ENCODE measurements around the gene VEGFB.

VEGFB gene, protein sequence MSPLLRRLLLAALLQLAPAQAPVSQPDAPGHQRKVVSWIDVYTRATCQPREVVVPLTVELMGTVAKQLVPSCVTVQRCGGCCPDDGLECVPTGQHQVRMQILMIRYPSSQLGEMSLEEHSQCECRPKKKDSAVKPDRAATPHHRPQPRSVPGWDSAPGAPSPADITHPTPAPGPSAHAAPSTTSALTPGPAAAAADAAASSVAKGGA

DNA sequence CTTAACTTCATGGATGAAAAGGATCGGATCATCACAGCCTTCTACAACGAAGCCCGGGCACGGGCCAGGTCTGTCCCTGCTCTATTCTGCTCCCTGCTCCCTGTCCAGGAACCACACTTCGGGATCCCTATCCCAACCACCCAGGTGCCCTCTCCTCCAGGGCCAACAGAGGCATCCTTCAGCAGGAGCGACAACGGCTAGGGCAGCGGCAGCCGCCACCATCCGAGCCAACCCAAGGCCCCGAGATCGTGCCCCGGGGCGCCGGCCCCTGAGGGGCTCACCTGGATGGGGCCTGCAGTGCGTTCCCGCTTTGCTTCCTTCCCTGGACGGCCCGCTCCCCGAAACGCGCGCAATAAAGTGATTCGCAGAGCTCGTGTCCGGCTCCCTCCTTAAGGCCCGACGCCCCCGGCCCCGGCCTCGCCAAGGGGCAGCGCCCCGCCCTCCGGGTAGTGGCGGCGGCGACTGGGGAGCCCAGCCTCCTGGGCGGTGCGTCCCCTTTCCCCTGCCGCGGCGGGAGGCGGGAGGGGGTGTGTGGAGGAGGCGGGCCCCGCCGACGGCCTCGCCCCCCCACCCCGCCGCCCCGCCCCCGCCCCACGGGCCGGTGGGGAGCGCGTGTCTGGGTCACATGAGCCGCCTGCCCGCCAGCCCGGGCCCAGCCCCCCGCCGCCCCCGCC, at the start of gene VEGFB:
Gene VEGFB, plus strand, starts transcription at position 672 of the 674 bp plus-strand sequence. CDS start 250 bp downstream, outside the sequence.
- H3K27me3 ChIP-seq (ENCODE audit: control insufficient read depth in 5 of 5, insufficient read depth in 4 of 5, low read length in 5 of 5): no peaks in the 10 kb centered on the region
- peak within 1 kb of the TSS; percentile 69 for H3K27ac ChIP-seq (ENCODE audit: low read depth, low read length)
- peaks cover 8 to 58% (median 48%) of the 10 kb centered on the region in 5 donors for H3K4me1 ChIP-seq (ENCODE audit: control insufficient read depth in 5 of 5, insufficient read depth in 5 of 5, low read length in 5 of 5)
- no peaks in the 10 kb centered on the region for H3K9me3 ChIP-seq (ENCODE audit: control insufficient read depth in 5 of 5, low read length in 5 of 5)
- H3K36me3 ChIP-seq (ENCODE audit: control insufficient read depth in 5 of 5, insufficient read depth in 5 of 5, low read length in 5 of 5): peaks cover 0 to 27% (median 21%) of the 10 kb centered on the region in 5 donors
- H3K4me3 ChIP-seq (ENCODE audit: low read depth in 1 of 5, low read length in 5 of 5): peak within 1 kb of the TSS; percentile 65 to 89 (median 76)
- peak within 1 kb of the TSS in 4 of 5 donors; percentile 53 to 80 (median 72) for H3K9ac ChIP-seq (ENCODE audit: low read length in 5 of 5)

DNA sequence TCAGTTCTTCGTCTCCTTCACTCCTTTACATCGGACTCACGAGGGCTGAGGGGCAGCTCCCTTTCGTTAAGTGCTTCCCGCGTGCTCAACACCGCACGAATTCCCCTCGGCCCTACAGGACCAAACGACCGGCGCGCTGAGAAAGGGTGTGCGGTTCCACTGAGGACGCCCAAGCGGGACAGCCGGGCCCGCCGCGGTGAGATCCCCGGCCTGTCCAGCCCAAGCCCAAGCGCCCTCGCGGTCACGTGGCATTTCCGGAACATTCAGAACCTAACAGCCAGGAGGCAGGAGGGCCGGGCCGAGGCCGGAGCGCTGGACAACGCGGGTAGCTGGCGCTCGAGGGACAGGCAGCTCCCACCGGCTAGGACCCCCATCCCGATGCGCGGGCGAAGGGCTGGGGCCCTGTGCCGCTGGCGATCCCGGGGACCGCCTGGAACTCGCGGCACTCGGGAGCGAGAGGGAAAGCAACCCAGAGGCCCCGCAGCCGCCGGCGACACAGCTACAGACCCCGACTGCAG, 49.1 kb upstream of the VEGFB start:
- Histone ChIP-seq H3K9ac (ENCODE audit: low read length in 5 of 5) (peak overlapping the region; percentile 80 to 92 (median 88)), H3K4me3 (ENCODE audit: low read depth in 1 of 5, low read length in 5 of 5) (peak overlapping the region; percentile 65 to 85 (median 77)), H3K4me1 (ENCODE audit: control insufficient read depth in 5 of 5, insufficient read depth in 5 of 5, low read length in 5 of 5) (peaks cover 8 to 47% (median 38%) of the 10 kb centered on the region in 5 donors), H3K27me3 (ENCODE audit: control insufficient read depth in 5 of 5, insufficient read depth in 4 of 5, low read length in 5 of 5) (peaks cover 0 to 2% (median 0%) of the 10 kb centered on the region in 5 donors), H3K27ac (ENCODE audit: low read depth, low read length) (no peak overlapping the region), H3K36me3 (ENCODE audit: control insufficient read depth in 5 of 5, insufficient read depth in 5 of 5, low read length in 5 of 5) (peaks cover 0 to 4% (median 0%) of the 10 kb centered on the region in 5 donors), H3K9me3 (ENCODE audit: control insufficient read depth in 5 of 5, low read length in 5 of 5) (no peaks in the 10 kb centered on the region)

DNA sequence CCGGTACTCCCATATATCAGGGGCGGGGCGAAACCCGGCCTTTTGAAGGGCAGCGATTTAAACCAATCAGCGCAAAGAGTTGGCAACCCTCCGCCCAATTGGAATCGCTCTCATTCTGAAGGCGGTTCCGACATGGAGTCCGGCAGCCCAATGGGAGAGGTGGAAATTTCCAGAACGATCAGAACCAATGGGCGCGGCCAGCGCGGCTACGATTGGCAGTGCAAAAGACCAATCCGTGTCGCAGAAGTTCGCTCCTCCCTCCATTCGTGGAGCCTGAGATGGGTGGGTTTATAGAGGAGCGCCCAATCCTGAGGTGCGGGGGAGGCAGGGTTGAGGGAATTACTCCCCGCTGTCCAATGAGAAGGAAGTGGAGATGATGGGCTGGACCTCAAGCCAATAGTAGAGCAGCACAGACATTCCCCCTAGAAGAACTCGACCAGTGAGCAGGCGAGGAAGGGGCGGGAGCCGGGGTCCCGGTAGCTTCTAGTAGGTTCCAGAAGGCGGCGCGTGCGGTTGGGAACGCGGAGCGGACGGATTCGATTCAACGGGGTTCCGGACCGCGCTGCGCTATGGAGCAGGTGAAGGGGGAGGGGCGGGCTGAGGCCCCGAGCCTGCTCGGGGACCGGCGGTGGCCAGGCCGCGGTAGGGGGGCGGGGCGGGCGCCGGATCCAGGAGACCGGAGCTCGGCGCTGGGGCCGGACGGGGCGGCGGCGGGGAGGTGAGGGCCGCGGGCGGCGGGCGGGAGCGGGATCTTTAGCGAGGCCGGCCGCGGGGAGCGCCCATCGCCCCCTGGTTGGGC, 48.5 kb upstream of the VEGFB start, which contains the start of gene STIP1:
Gene STIP1, plus strand, starts transcription at position 479 of the 799 bp plus-strand sequence. Its CDS starts 91 bp downstream, at position 570.
- H3K36me3 ChIP-seq (ENCODE audit: control insufficient read depth in 5 of 5, insufficient read depth in 5 of 5, low read length in 5 of 5): peaks cover 0 to 4% (median 0%) of the 10 kb centered on the region in 5 donors
- H3K27me3 ChIP-seq (ENCODE audit: control insufficient read depth in 5 of 5, insufficient read depth in 4 of 5, low read length in 5 of 5): peaks cover 0 to 2% (median 0%) of the 10 kb centered on the region in 5 donors
- peaks cover 8 to 42% (median 36%) of the 10 kb centered on the region in 5 donors for H3K4me1 ChIP-seq (ENCODE audit: control insufficient read depth in 5 of 5, insufficient read depth in 5 of 5, low read length in 5 of 5)
- no peaks in the 10 kb centered on the region for H3K9me3 ChIP-seq (ENCODE audit: control insufficient read depth in 5 of 5, low read length in 5 of 5)
- H3K9ac ChIP-seq (ENCODE audit: low read length in 5 of 5): peak within 1 kb of the TSS; percentile 80 to 92 (median 88)
- peak within 1 kb of the TSS; percentile 65 to 85 (median 77) for H3K4me3 ChIP-seq (ENCODE audit: low read depth in 1 of 5, low read length in 5 of 5)
- H3K27ac ChIP-seq (ENCODE audit: low read depth, low read length): no peak within 1 kb of the TSS

DNA sequence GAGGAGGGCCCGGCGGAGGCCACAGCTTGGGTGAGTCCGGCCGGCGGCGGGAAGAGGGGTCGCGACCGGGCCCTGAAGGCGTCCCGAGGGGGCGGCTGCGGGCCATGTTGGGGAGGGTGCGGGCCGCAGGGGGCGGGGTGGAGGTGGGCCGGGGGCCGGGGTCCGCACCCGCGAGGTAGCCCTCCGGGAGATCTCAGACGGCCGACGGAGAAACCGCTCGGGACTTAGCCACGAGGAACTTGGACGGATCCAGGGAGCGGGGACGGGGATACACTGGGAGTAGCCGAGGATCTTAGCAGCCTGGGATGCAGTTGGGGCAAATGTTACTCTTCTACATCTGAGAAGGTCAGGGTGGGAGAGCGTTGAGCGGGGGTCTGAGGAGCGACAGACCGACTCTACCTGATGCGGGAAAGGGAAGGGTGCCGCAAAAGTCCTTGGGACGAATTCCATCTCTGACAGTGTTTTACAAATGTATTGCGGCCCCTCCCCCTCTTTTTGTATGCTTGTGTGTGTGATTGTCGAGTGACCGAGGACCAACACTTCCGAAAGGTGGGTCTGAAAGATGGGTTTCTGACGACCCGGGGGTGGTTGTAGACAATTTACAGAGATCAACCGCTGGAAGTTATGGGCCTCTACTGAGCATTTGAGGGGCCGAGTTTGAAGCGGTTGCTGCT, 47.8 kb upstream of the VEGFB start:
- Histone ChIP-seq H3K9ac (ENCODE audit: low read length in 5 of 5) (peak overlapping the region in 1 of 5 donors; percentile 24), H3K27ac (ENCODE audit: low read depth, low read length) (no peak overlapping the region), H3K4me3 (ENCODE audit: low read depth in 1 of 5, low read length in 5 of 5) (no peak overlapping the region), H3K4me1 (ENCODE audit: control insufficient read depth in 5 of 5, insufficient read depth in 5 of 5, low read length in 5 of 5) (peaks cover 6 to 35% (median 28%) of the 10 kb centered on the region in 5 donors), H3K9me3 (ENCODE audit: control insufficient read depth in 5 of 5, low read length in 5 of 5) (no peaks in the 10 kb centered on the region), H3K27me3 (ENCODE audit: control insufficient read depth in 5 of 5, insufficient read depth in 4 of 5, low read length in 5 of 5) (peaks cover 0 to 2% (median 0%) of the 10 kb centered on the region in 5 donors), H3K36me3 (ENCODE audit: control insufficient read depth in 5 of 5, insufficient read depth in 5 of 5, low read length in 5 of 5) (peaks cover 0 to 4% (median 0%) of the 10 kb centered on the region in 5 donors)

DNA sequence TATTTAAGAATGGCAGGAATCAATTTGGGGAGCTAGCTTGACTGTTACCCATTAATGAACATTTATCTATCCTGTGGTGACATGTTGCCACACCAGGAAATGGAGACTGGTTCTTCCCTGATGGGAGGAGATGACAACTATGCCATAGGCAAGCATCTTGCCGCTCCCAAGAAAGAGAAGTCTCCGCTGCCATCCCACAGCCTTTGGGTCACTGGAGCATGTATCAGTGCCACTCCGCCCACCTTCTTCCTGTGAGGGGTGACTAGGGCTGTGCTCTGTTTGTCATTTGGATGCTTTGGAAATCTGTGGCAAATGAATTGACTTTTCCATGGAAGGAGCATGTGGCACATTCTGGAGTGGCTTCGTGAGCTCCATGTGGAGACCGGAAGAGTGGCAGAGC, 42.0 kb upstream of the VEGFB start:
- no peaks in the 10 kb centered on the region for H3K9me3 ChIP-seq (ENCODE audit: control insufficient read depth in 5 of 5, low read length in 5 of 5)
- no peaks in the 10 kb centered on the region for H3K27me3 ChIP-seq (ENCODE audit: control insufficient read depth in 5 of 5, insufficient read depth in 4 of 5, low read length in 5 of 5)
- H3K9ac ChIP-seq (ENCODE audit: low read length in 5 of 5): no peak overlapping the region
- H3K4me1 ChIP-seq (ENCODE audit: control insufficient read depth in 5 of 5, insufficient read depth in 5 of 5, low read length in 5 of 5): peaks cover 0 to 7% (median 7%) of the 10 kb centered on the region in 5 donors
- no peak overlapping the region for H3K27ac ChIP-seq (ENCODE audit: low read depth, low read length)
- H3K4me3 ChIP-seq (ENCODE audit: low read depth in 1 of 5, low read length in 5 of 5): no peak overlapping the region
- H3K36me3 ChIP-seq (ENCODE audit: control insufficient read depth in 5 of 5, insufficient read depth in 5 of 5, low read length in 5 of 5): peaks cover 16 to 56% (median 51%) of the 10 kb centered on the region in 5 donors

DNA sequence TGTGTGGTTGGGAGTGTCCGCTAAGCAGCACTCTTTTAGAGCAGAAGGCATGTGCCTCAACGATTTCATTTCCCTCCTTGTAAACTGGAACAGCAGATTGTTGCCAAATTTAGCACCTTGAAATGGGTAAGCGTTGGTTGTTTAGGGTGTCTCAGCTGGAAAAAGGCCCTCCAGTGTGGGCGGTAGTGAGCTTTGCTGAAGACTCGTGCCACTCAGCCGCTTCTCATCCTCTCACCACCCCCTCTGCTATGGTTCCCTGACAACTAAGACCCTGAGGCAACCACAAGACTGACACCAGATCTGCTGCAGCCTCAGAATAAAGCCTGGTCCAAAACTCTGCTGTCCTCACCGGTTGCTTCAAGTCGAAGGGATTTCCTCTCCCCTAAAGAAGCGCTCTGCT, 37.8 kb upstream of the VEGFB start:
- Histone ChIP-seq H3K27me3 (ENCODE audit: control insufficient read depth in 5 of 5, insufficient read depth in 4 of 5, low read length in 5 of 5) (no peaks in the 10 kb centered on the region), H3K27ac (ENCODE audit: low read depth, low read length) (no peak overlapping the region), H3K4me1 (ENCODE audit: control insufficient read depth in 5 of 5, insufficient read depth in 5 of 5, low read length in 5 of 5) (no peaks in the 10 kb centered on the region), H3K36me3 (ENCODE audit: control insufficient read depth in 5 of 5, insufficient read depth in 5 of 5, low read length in 5 of 5) (peaks cover 18 to 90% (median 82%) of the 10 kb centered on the region in 5 donors), H3K9ac (ENCODE audit: low read length in 5 of 5) (no peak overlapping the region), H3K4me3 (ENCODE audit: low read depth in 1 of 5, low read length in 5 of 5) (no peak overlapping the region), H3K9me3 (ENCODE audit: control insufficient read depth in 5 of 5, low read length in 5 of 5) (no peaks in the 10 kb centered on the region)

DNA sequence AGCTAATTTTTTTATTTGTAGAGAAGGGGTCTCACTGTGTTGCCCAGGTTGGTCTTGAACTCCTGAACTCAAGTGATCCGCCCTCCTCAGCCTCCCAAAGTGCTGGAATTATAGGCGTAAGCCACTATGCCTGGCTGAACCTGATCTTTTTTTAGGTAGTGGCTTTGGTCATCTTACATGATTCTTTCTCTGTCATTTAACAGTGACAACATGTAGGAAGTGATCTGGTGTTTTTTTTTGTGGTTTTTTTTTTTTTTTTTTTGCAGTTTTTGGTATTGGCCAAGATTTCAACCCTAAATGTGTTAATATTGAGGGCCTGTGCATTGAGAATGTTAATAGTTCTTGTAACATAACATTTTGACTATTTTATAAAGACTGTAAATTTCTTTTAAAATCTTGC, 35.9 kb upstream of the VEGFB start:
- no peaks in the 10 kb centered on the region for H3K9me3 ChIP-seq (ENCODE audit: control insufficient read depth in 5 of 5, low read length in 5 of 5)
- H3K4me1 ChIP-seq (ENCODE audit: control insufficient read depth in 5 of 5, insufficient read depth in 5 of 5, low read length in 5 of 5): no peaks in the 10 kb centered on the region
- H3K36me3 ChIP-seq (ENCODE audit: control insufficient read depth in 5 of 5, insufficient read depth in 5 of 5, low read length in 5 of 5): peaks cover 21 to 94% (median 87%) of the 10 kb centered on the region in 5 donors
- no peak overlapping the region for H3K9ac ChIP-seq (ENCODE audit: low read length in 5 of 5)
- no peaks in the 10 kb centered on the region for H3K27me3 ChIP-seq (ENCODE audit: control insufficient read depth in 5 of 5, insufficient read depth in 4 of 5, low read length in 5 of 5)
- no peak overlapping the region for H3K27ac ChIP-seq (ENCODE audit: low read depth, low read length)
- no peak overlapping the region for H3K4me3 ChIP-seq (ENCODE audit: low read depth in 1 of 5, low read length in 5 of 5)

DNA sequence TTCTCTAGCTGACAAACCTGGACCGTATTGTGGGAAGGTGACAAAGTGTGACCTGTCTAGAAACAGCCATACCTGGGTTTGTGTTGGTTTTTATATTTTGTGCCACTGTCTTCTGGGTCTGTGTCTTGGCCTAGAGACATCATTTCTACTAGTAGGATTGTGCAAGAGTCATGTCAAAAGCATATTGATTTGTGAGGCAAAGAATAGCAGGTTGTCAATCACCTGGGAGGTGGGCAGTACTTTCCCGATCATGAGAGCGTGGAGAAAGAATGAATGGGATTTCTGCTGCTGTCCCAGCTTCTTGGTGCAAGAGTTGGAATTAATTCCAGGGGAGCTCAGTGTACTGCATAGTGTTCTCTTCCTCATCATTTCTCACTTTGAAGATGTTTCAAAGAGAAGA, 32.8 kb upstream of the VEGFB start:
- no peak overlapping the region for H3K9ac ChIP-seq (ENCODE audit: low read length in 5 of 5)
- peaks cover 10 to 80% (median 67%) of the 10 kb centered on the region in 5 donors for H3K36me3 ChIP-seq (ENCODE audit: control insufficient read depth in 5 of 5, insufficient read depth in 5 of 5, low read length in 5 of 5)
- peaks cover 0 to 19% (median 16%) of the 10 kb centered on the region in 5 donors for H3K4me1 ChIP-seq (ENCODE audit: control insufficient read depth in 5 of 5, insufficient read depth in 5 of 5, low read length in 5 of 5)
- H3K9me3 ChIP-seq (ENCODE audit: control insufficient read depth in 5 of 5, low read length in 5 of 5): no peaks in the 10 kb centered on the region
- H3K4me3 ChIP-seq (ENCODE audit: low read depth in 1 of 5, low read length in 5 of 5): no peak overlapping the region
- H3K27ac ChIP-seq (ENCODE audit: low read depth, low read length): no peak overlapping the region
- no peaks in the 10 kb centered on the region for H3K27me3 ChIP-seq (ENCODE audit: control insufficient read depth in 5 of 5, insufficient read depth in 4 of 5, low read length in 5 of 5)

DNA sequence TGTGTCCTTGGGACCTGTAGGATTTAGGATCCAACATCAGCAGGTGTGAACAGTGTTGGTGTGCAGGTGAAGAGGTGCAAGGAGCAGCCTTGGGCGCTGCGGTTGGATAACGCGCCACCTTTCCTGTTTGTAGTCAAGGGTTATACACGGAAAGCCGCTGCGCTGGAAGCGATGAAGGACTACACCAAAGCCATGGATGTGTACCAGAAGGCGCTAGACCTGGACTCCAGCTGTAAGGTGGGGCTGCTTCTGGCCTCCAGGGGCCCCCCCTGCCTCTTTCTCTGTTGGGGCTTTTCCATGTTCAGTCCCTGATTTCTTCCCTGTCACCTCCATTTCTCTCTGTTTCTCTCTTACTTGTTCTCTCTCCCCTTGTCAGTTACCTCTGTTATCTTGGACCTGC, 31.4 kb upstream of the VEGFB start:
- Histone ChIP-seq H3K9me3 (ENCODE audit: control insufficient read depth in 5 of 5, low read length in 5 of 5) (no peaks in the 10 kb centered on the region), H3K27me3 (ENCODE audit: control insufficient read depth in 5 of 5, insufficient read depth in 4 of 5, low read length in 5 of 5) (no peaks in the 10 kb centered on the region), H3K4me1 (ENCODE audit: control insufficient read depth in 5 of 5, insufficient read depth in 5 of 5, low read length in 5 of 5) (peaks cover 0 to 33% (median 26%) of the 10 kb centered on the region in 5 donors), H3K36me3 (ENCODE audit: control insufficient read depth in 5 of 5, insufficient read depth in 5 of 5, low read length in 5 of 5) (peaks cover 4 to 65% (median 53%) of the 10 kb centered on the region in 5 donors), H3K27ac (ENCODE audit: low read depth, low read length) (no peak overlapping the region), H3K9ac (ENCODE audit: low read length in 5 of 5) (no peak overlapping the region), H3K4me3 (ENCODE audit: low read depth in 1 of 5, low read length in 5 of 5) (no peak overlapping the region)

Data from subcutaneous abdominal adipose tissue (tissue), 5 donors.